ENCODE results near the gene CABP7. TPM values are rescaled to one million over a fixed set of nuclear protein-coding genes. Genes with fewer than 3 reads are reported as not detected.

Gene CABP7
- total RNA-seq, 1 experiment from 2014 or later: not detected

- no TSS peak for BruUV-seq (replicated peaks)
- Histone ChIP-seq H3K27me3 (replicated peaks; ENCODE audit: insufficient read depth, low read depth, low read length, poor library complexity) (peaks cover 4% of the 10 kb centered on the region), H3K9me3 (ENCODE audit: low read depth, low read length, poor library complexity, severe bottlenecking) (no peaks in the 10 kb centered on the region), H3K4me3 (ENCODE audit: low read depth, low read length, poor library complexity, severe bottlenecking) (no peak overlapping the region), H3K36me3 (ENCODE audit: insufficient read depth, low read length, poor library complexity, severe bottlenecking) (no peaks in the 10 kb centered on the region), H3K4me1 (ENCODE audit: insufficient read depth, low read length, poor library complexity, severe bottlenecking) (peaks cover 25% of the 10 kb centered on the region), H3K27ac (ENCODE audit: low read depth, low read length, poor library complexity, severe bottlenecking) (no peak overlapping the region)
- TF ChIP-seq, protein P1, sequence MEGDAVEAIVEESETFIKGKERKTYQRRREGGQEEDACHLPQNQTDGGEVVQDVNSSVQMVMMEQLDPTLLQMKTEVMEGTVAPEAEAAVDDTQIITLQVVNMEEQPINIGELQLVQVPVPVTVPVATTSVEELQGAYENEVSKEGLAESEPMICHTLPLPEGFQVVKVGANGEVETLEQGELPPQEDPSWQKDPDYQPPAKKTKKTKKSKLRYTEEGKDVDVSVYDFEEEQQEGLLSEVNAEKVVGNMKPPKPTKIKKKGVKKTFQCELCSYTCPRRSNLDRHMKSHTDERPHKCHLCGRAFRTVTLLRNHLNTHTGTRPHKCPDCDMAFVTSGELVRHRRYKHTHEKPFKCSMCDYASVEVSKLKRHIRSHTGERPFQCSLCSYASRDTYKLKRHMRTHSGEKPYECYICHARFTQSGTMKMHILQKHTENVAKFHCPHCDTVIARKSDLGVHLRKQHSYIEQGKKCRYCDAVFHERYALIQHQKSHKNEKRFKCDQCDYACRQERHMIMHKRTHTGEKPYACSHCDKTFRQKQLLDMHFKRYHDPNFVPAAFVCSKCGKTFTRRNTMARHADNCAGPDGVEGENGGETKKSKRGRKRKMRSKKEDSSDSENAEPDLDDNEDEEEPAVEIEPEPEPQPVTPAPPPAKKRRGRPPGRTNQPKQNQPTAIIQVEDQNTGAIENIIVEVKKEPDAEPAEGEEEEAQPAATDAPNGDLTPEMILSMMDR (conservative IDR thresholded peaks at IDR 0.05; ENCODE audit: low read depth, low read length): no peak
- no peak for TF ChIP-seq EZH2 (IDR thresholded peaks at IDR 0.05; ENCODE audit: borderline replicate concordance, low read depth, low read length, poor library complexity, severe bottlenecking)
- intact Hi-C loops (cut with micrococcal nuclease; ENCODE audit: unreplicated experiment): no loop called here
- ChIA-PET CTCF (no interaction called here), POLR2A (ENCODE audit: low non-redundant PET) (no interaction called here)
- no peak for DNase-seq (ENCODE audit: low spot score)
These were observed 16.1 kb upstream of the CABP7 start for GRCh38 chr22:29703569-29704195.

GRCh38 chr22:29704528-29705285 is 15.1 kb upstream of the CABP7 start:
- H3K27me3 ChIP-seq (replicated peaks; ENCODE audit: insufficient read depth, low read depth, low read length, poor library complexity): peaks cover 4% of the 10 kb centered on the region
- H3K4me3 ChIP-seq (ENCODE audit: low read depth, low read length, poor library complexity, severe bottlenecking): no peak overlapping the region
- BruUV-seq (replicated peaks): no TSS peak
- no peak overlapping the region for H3K27ac ChIP-seq (ENCODE audit: low read depth, low read length, poor library complexity, severe bottlenecking)
- no peak for DNase-seq (ENCODE audit: low spot score)
- H3K36me3 ChIP-seq (ENCODE audit: insufficient read depth, low read length, poor library complexity, severe bottlenecking): no peaks in the 10 kb centered on the region
- CTCF ChIA-PET: no interaction called here
- no peaks in the 10 kb centered on the region for H3K9me3 ChIP-seq (ENCODE audit: low read depth, low read length, poor library complexity, severe bottlenecking)
- POLR2A ChIA-PET (ENCODE audit: low non-redundant PET): no interaction called here
- intact Hi-C loops (cut with micrococcal nuclease; ENCODE audit: unreplicated experiment): no loop called here
- TF ChIP-seq, protein P1 (conservative IDR thresholded peaks at IDR 0.05; ENCODE audit: low read depth, low read length): no peak
- TF ChIP-seq EZH2 (IDR thresholded peaks at IDR 0.05; ENCODE audit: borderline replicate concordance, low read depth, low read length, poor library complexity, severe bottlenecking): no peak
- H3K4me1 ChIP-seq (ENCODE audit: insufficient read depth, low read length, poor library complexity, severe bottlenecking): peaks cover 25% of the 10 kb centered on the region

GRCh38 chr22:29705651-29706050 is 14.2 kb upstream of the CABP7 start:
- peaks cover 4% of the 10 kb centered on the region for H3K27me3 ChIP-seq (replicated peaks; ENCODE audit: insufficient read depth, low read depth, low read length, poor library complexity)

More at GRCh38 chr22:29705651-29706050, 14.2 kb upstream of the CABP7 start:
- DNase-seq (ENCODE audit: low spot score): no peak
- H3K27ac ChIP-seq (ENCODE audit: low read depth, low read length, poor library complexity, severe bottlenecking): no peak overlapping the region
- POLR2A ChIA-PET (ENCODE audit: low non-redundant PET): no interaction called here
- CTCF ChIA-PET: no interaction called here
- H3K4me1 ChIP-seq (ENCODE audit: insufficient read depth, low read length, poor library complexity, severe bottlenecking): peaks cover 21% of the 10 kb centered on the region
- no peaks in the 10 kb centered on the region for H3K36me3 ChIP-seq (ENCODE audit: insufficient read depth, low read length, poor library complexity, severe bottlenecking)
- TF ChIP-seq, protein P1 (conservative IDR thresholded peaks at IDR 0.05; ENCODE audit: low read depth, low read length): no peak
- TF ChIP-seq EZH2 (IDR thresholded peaks at IDR 0.05; ENCODE audit: borderline replicate concordance, low read depth, low read length, poor library complexity, severe bottlenecking): no peak
- no peak overlapping the region for H3K4me3 ChIP-seq (ENCODE audit: low read depth, low read length, poor library complexity, severe bottlenecking)
- BruUV-seq (replicated peaks): no TSS peak
- intact Hi-C loops (cut with micrococcal nuclease; ENCODE audit: unreplicated experiment): no loop called here
- H3K9me3 ChIP-seq (ENCODE audit: low read depth, low read length, poor library complexity, severe bottlenecking): no peaks in the 10 kb centered on the region

All from A673 (cell line).